OCI-M2 (cell line): Measurements from ENCODE around the gene PDCD1.
"Not testable (repeated sequence)": the region's sequence is repeated elsewhere in the genome, so short reads cannot be mapped to it uniquely, and the experiment has no call there.

Experiments used
- DNase-seq: peaks from one replicate; lab custom pipeline; 2025; ENCODE audit not compliant: unreplicated experiment; lab: John Stamatoyannopoulos, UW

The PDCD1 gene

DNA sequence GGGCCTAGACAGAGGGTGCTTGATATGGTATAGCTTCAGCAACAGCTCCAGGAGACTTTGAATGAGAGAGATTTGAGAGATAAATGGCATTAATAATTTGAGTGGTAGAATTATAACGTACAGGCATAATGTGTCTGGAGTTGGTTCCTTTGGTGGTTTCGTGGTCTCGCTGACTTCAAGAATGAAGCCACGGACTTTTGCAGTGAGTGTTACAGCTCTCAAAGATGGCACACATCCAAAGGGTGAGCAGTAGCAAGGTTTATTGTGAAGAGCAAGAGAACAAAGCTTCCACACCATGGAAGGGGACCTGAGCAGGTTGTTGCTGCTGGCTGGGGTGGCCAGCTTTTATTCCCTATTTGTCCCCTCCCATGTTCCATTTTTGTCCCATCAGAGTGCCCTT is 23.1 kb downstream of the PDCD1 start:
- DNase-seq = no peak

DNA sequence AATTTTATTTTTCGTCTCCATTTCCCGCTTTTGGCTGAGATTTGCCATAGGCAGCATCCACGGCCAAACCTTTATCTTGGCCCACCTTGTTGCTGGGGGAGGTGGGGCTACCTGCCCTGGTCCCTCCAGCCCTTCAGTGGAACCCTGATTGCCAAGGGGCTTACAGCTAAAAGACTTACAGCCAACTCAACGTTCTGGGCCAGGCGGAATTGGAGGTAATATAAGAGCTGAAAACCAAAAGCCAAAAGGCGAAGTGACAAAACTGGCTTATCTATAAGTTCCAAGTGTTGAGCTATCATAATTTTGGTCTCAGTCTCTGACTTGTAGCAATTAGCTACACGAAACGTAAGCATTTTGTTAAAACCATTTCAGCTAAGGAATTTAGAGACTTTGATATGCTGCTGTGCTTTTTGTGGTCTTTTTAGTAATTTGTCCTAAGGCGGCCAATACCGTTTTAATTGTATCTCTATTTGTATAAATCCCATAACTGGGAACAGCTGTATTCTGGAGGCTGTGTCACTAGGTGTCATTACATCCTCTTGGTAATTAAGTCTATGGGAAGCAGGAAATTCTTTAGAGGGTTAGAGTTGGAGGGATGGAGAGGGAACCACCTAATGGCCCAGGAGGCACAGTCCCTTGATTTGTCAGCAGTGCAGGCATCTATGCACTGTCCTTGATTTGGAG is 24.0 kb downstream of the PDCD1 start:
- no peak for DNase-seq

DNA sequence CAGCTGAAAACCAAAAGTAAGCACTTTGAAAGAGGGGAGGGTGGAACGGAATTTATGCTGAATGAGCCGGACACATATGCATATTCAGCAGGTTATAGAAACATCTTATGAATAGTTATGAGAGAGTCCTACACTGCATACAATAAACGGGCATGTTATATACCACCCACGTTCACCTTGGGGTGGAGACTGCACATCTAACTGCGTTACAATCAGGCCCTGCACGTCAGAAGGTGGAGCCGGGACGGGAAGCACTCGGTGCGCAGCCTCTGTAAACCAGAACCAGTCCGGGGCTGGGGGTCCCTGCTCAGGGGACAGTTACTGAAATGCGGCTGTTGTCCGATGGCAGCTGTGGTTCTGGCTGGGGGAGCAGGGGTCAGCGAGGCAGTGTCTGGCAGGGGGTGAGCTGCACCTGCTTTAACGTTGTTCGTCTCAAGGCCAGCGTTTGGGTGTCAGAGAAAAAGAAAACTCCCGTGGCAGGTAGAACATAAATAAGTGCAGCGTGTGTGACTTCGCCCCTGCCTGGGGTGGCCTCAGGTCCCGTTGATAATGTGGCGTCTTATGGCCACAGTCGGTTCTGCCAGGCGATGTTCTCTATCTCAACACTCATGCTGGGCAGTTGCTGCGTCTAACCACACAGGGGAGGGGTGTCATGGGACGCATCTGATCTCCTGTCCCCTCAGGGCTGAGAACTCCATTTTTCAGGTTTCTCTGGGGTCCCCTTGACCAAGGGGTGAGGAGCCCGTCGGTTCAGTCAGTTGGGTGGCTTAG is 24.8 kb downstream of the PDCD1 start:
- DNase-seq = not testable (repeated sequence)

DNA sequence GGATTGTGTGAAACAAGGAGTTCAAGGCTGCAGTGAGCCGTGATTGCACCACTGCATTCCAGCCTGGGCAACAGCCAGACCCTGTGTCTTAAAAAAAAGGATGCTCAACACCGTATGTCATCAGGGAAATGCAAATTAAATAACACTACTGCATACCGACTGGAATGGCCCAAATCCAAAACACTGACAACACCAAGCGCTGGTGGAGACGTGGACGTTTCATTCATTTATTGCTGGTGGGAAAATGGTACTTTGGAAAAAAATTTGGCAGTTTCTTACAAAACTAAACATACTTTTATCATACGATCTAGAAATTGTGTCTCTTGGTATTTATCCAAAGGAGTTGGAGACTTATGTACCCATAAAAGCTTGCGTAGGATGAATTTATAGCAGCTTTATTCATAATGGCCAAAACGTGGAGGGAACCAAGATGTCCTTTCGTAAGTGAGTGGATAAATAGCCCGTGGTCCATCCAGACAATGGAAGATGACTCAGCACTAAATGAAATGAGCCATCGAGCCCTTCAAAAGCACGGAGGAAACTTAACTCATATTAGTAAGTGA is 25.5 kb downstream of the PDCD1 start:
- DNase-seq = no peak

DNA sequence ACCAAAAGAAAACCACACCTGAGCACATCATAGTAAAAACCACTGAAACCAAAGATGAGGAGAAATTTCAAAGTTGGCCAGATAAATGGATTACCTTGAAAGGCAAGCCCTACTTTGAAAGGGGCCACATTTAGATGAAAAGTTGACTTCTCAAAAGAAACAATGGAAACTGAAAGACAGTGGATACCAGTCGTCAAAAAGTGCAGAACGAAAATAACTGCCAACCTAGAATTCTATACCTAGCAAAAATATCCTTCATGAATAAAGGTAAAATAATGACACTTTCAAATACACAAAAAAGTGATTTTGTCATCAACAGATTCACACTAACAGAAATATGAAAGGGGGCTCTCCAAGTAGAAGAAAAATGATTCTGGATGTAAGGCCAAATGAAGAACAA is 31.3 kb downstream of the PDCD1 start:
- DNase-seq = no peak

DNA sequence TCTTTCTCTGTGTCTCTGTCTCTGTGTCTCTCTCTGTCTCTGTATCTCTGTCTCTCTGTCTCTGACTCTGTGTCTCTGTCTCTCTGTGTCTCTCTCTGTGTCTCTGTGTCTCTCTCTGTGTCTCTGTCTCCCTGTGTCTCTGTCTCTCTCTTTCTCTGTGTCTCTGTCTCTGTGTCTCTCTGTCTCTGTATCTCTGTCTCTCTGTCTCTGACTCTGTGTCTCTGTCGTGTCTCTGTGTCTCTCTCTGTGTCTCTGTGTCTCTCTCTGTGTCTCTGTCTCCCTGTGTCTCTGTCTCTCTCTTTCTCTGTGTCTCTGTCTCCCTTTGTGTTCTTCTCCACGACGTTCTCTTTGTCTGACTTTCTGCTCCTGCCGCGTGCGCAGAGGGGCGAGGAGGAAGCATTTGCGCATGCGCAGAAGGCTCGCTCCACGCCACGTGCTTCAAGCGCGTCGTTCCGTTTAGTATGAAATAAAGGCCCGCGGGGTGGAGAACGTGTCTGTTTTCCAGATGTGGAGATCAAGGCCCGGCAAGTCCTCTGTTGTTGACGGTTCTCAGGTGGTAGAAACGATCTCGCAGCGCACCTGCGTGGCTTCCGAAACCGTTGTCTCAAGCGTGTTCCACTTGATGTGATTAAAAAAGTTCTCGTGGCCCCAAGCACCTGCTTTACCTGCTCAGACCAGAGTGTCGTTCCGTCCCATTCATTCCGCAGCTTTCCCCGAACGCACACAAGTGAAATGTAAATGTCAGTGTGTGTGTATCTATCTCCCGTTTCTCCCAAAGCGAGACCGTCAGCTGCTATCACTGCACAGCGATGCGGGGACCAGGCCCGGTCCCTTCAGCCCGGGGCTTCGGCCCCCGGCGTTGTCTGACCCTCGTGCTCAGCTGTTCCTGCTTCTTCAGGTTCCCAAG is 34.9 kb downstream of the PDCD1 start:
- not testable (repeated sequence) for DNase-seq

DNA sequence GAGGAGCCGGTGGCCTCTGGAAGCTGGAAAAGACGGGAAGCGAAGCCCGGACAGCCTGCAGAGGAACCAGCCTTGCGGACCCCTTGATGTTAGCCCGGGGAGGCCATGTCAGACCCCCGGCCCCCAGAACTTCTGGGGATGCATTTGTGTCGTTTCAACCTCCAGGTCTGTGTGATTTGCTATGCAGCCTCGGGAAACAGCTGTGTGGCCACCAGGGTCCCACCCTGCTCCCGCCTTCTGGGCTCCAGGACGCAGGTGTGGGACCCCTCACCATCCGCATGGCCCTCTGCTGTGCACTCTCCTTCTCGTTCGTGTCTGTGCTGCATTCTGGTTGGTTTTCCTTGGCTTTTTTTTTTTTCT is 36.5 kb downstream of the PDCD1 start:
- no peak for DNase-seq

DNA sequence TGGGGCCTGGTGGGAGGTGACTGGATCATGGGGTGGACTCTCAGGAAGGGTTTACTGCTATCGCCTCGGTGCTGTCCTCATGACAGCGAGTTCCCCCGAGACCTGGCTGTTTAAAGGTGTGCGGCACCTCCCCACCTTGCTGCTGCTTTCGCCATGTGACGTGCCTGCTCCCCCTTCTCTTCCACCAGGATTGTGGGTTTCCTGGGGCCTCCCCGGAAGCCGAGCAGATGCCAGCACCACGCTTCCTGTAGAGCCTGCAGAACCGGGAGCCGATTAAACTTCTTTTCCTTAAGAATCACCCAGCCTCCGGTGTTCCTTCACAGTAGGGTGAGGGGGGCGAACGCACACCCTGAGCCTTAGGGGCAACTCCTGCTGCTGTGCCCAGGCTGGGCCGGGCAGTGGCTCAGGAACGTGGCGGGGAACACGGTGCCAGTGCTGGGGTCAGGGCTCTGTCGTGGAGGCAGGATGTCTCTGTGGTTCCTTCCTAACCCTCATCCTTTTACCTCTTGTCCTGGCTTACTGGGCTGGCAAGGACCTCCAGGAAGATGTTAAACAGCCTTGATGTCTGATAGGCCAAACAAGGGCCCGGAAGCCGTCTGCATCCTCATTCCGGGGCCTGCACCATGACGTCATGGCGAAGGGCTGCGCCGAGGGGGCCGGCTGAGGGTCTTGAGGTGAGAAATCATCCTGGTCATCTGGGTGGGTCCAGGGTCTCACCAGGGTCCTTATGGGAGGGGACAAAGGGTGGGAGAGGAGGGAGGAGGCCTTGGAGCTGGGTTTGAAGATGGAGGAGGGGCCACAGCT is 37.0 kb downstream of the PDCD1 start:
- no peak for DNase-seq

DNA sequence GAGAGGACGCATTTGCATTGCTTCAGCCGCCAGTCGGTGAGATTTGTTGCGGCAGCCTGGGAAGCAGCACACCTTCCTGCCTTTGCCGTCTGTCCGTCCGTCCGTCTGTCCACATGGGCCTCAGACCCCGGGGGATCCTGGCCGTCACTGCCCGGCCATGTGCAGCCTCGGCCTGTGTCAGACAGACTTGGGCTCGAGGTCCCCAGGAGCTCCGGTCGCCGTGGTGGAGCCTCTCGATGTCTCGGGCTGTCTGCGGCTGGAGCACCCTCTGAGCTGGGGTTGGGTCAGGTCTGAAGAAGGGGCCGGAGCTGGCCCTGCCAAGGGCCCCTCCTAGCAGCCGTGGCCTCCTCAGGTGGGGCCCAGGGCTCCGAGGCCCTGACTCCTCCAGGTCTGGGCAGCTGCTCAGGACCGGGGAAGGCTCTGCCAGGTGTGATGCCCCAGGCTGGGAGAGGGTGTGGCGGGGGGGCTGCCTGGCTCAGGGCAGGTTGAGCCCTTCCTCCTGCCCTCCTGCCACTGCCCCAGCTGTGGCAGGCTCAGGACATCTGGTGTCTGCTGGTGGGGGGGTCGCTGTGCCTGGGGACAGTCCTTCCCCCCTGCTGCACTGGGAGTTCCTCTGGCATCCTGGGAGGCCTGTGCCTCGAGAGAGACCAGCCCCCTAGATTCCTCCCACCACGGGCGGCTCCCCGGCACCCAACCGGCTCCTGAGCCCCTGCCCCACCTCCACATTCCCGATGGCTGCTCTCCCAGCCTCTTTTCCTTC is 37.9 kb downstream of the PDCD1 start:
- DNase-seq = no peak

DNA sequence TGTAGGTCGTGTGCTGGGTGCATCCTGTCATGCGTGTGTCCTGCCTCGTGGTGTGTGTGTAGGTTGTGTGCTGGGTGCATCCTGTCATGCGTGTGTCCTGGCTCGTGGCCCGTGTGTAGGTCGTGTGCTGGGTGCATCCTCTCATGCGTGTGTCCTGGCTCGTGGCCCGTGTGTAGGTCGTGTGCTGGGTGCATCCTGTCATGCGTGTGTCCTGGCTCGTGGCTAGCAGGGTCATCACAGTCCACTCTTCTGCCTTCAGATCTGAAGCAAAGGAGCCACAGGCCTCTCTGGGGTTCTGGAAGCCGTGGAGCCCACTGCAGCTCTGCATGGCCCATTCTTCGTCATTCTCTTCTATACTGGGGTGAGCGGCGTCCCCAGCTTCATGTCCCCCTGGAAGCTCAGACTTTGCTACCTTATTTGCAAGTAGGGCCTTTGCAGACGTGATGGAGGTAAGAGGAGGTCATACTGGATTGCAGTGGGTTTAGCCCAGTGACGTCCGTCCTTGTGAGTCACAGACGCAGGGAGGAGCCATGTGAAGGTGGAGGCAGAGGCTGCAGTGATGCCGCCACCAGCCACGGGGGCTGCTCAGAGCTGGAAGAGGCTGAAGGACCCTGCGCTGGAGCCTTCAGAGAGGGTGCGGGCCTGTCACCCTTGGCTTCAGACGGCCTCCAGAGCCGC is 38.6 kb downstream of the PDCD1 start:
- not testable (repeated sequence) for DNase-seq

DNA sequence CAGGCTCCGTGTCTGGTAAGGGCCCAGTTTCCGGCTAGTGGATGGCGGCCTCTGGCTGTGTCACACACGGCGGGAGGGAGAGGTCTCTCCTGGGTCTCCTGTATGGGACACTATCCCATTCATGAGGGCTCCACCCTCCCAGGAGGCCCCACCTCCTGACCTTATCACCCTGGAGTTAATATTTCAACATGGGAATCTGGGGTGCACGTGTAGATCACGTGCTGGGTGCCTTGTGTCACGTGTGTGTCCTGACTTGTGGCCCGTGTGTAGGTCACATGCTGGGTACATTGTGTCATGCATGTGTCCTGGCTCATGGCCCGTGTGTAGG is 39.8 kb downstream of the PDCD1 start:
- DNase-seq = no peak

DNA sequence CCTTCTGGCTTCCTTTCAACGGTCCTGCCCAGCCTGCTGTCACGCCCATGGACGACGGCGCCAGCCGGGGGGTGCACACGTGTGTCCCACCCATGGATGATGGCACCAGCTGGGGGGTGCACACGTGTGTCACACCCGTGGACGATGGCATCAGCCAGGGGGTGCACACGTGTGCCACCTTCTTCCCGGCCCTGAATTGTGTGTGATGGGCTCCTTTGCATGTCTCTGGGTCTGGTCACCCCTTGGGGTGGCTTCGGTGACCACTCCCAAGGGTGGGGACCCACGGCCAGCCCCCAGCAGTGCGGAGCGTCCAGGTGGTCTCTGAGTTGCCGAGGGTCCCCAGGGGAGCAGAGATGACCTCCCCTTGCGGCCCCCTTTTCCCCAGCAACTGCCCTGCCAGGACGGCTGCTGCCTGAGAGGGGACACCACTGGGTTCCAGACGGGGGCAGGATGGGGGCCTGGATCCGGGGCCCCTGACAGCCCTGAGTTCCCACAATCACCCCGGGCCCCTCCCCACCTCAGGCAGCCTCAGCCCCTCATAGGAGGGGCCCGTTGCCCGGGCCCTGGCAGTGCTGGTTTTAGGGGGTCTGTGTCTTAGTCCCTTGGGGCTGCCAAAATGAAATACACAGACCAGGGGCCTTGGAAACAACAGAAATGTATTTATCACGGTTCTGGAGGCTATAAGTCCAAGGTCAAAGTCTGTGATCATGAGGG is 40.3 kb downstream of the PDCD1 start:
- no peak for DNase-seq

DNA sequence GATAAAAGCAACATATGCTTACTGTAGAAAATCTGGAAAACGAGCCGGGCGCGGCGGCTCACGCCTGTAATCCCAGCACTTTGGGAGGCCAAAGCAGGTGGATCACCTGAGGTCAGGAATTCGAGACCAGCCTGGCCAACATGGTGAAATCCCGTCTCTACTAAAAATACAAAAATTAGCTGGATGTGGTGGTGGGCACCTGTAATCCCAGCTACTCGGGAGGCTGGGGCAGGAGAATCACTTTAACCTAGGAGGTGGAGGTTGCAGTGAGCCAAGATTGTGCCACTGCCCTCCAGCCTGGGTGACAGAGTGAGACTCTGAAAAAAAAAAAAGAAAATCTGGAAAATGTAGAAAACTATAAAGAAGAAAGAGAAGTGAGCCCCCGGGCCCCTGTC is 40.9 kb downstream of the PDCD1 start:
- not testable (repeated sequence) for DNase-seq

DNA sequence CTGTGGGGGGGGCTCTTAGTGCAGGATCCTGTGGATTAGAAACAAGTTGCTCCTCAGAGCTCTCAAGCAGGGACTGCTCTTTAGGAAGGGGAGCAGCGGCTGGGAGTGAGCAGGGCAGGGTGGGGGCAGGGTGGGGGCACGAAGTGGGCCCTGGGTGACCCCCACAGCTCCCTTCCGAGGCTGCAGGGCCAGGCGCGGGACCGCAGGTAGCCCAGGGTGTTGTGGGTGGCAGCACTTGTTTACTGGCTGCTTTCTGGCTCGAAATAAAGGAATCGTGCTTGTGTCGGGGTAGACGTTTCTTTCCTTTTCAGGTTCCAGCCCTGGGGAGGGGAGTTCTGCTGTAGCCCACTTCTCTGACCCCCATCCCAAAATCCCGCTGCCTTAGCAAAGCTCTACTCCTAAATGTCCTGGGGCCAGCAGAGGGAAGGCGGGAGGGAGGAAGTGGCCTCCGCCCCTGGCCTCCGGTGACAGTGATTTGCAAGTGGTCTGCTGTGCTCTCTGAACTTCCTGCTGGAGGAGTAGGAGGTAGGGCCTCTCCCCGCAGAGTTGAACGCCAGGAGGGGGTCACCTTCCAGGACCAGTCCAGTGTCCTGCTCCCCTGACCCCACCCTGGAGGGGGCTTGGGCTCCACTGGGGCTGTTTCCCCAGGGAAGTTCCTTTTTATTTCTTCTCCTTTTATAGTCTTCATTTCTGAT is 41.4 kb downstream of the PDCD1 start:
- no peak for DNase-seq

DNA sequence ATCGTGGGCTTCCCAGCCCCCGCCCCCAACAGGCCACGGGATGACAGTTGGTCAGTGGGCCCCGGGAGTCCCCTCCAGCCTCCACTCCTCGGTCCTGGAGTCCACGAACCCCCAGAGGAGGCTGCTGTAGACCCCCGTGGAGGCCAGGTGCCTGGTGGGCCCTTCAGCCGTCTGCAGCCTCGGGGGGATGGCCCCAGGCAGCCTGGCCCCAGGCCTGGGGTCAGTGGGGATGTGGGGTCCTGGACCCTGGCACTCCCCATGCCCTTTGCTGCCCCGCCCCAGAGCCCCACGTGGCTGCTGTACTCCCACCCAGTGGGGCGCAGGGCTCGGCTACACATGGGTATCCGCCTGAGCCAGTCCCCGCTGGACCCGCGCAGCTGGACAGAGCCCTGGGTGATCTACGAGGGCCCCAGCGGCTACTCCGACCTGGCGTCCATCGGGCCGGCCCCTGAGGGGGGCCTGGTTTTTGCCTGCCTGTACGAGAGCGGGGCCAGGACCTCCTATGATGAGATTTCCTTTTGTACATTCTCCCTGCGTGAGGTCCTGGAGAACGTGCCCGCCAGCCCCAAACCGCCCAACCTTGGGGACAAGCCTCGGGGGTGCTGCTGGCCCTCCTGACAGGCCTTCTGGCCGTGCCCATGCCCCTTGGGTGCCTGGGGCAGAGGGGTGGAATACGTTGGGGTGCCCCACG is 42.1 kb downstream of the PDCD1 start:
- no peak for DNase-seq

DNA sequence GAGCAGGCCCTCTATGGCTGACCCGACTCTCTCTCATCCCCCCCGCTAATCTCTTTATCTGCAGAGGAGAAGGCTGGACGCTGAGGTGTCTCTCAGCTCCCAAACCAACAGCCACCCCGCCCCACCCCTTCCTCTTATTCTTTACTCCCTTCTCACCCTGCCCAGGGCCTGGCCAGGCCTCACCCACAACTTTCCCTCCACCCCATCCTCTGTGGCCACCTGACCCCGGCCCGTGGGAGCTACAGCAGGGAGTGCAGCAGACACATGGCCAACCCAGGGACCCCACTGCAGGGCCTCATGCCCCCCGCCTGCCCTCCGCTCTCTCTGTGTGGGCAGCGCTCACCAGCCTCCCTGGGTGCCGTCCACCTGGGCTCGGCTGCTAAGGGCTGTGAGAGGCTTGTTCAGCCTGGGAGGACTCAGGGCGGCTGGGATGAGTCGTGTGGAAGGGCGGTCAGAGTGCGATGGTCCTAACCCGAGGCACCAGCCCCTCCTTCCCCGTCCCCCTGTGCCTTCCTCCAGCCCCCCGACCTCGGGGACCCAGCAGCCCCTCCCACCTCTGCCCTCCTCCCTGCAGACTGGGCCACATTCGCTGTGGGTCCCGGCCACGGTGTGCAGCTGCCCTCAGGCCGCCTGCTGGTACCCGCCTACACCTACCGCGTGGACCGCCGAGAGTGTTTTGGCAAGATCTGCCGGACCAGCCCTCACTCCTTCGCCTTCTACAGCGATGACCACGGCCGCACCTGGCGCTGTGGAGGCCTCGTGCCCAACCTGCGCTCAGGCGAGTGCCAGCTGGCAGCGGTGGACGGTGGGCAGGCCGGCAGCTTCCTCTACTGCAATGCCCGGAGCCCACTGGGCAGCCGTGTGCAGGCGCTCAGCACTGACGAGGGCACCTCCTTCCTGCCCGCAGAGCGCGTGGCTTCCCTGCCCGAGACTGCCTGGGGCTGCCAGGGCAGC is 42.9 kb downstream of the PDCD1 start:
- DNase-seq = no peak
